Kasumi-1 (cell line): Measurements from ENCODE around the gene GJA4.
"Not testable (repeated sequence)": the region's sequence is repeated elsewhere in the genome, so short reads cannot be mapped to it uniquely, and the experiment has no call there.

Source experiments
- DNase-seq, 2 experiments: peaks; one replicate each; lab custom pipeline; 2025; lab: John Stamatoyannopoulos, UW

GJA4 gene

DNA sequence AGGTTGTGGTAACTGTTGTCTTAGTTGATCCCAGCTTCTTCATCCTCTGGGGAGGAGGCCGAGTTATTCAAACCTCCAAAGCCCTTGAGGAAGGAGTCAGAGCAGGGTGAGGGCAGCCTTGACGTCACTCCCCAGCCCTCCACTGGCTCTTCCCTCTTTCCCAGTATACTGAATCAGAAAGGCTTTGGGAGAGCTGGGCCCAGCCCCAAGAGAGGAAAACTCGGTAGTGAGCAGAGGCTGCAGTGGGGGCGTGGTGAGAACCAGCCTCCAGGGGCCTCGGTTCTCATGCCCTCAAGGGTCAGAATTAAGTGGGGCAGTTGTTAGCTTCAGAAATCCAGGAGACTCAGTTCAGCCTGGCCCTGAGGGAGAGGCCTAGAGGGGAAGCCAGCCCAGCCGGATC lies 1.8 kb upstream of the GJA4 start:
- DNase-seq: no peak

- no peak for DNase-seq
Observed at GRCh38 chr1:34792424-34792823, 375 bp upstream of the GJA4 start.

DNA sequence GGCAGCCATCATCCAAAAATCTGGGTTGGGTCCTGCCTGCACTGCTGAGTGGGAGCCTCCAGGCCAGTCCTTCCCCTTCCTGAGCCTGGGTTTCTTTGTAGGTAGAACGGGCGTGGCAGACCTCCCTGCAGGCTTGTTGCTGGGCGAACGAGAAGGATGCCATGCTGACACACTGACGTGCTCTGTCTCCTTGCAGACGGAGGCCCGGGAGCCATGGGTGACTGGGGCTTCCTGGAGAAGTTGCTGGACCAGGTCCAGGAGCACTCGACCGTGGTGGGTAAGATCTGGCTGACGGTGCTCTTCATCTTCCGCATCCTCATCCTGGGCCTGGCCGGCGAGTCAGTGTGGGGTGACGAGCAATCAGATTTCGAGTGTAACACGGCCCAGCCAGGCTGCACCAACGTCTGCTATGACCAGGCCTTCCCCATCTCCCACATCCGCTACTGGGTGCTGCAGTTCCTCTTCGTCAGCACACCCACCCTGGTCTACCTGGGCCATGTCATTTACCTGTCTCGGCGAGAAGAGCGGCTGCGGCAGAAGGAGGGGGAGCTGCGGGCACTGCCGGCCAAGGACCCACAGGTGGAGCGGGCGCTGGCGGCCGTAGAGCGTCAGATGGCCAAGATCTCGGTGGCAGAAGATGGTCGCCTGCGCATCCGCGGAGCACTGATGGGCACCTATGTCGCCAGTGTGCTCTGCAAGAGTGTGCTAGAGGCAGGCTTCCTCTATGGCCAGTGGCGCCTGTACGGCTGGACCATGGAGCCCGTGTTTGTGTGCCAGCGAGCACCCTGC lies 1.4 kb downstream of the GJA4 start:
- no peak for DNase-seq

DNA sequence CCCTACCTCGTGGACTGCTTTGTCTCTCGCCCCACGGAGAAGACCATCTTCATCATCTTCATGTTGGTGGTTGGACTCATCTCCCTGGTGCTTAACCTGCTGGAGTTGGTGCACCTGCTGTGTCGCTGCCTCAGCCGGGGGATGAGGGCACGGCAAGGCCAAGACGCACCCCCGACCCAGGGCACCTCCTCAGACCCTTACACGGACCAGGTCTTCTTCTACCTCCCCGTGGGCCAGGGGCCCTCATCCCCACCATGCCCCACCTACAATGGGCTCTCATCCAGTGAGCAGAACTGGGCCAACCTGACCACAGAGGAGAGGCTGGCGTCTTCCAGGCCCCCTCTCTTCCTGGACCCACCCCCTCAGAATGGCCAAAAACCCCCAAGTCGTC lies 2.0 kb downstream of the GJA4 start:
- no peak for DNase-seq

DNA sequence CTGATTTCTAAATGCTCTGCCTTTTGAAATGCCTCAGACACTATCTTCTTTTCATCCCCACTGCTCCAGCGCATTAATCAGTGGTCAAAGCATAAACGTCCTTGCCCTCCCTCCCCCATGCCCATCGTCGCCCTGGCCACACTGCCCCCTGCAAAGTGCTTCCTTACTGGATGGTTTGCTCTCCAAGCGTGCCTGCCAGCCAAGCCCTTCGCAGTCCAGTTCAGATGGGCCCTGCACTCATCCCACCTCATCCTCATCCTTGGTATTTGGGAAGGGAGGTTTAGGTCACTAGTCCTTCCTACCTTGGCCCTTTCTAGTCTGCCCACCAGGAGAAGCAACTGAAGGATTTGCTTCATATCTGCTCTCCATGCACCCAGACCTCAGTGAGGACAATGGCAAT lies 3.1 kb downstream of the GJA4 start:
- DNase-seq: no peak

- no peak for DNase-seq
Observed at GRCh38 chr1:34796990-34797389, 4.2 kb downstream of the GJA4 start.

DNA sequence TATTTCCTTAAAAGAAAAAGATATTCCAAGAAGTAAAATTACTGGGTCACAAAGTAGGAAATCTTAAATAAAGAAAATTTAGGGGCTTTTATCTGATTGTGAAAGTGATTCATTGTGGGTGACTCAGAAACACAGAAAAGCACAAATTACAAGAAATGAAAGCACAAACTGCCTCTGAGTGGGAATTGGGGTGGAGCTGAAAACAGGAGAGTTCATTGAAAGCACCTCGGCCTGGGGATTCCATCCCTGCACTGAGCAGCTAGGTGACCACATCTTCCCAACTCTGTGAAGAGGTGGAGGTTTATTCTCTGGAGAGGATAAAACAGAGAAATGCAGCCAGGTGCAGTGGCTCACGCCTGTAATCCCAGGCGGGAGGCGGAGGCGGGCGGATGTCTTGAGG lies 7.4 kb downstream of the GJA4 start:
- DNase-seq: no peak

- no peak for DNase-seq
Observed at GRCh38 chr1:34803770-34804169, 11.0 kb downstream of the GJA4 start.

DNA sequence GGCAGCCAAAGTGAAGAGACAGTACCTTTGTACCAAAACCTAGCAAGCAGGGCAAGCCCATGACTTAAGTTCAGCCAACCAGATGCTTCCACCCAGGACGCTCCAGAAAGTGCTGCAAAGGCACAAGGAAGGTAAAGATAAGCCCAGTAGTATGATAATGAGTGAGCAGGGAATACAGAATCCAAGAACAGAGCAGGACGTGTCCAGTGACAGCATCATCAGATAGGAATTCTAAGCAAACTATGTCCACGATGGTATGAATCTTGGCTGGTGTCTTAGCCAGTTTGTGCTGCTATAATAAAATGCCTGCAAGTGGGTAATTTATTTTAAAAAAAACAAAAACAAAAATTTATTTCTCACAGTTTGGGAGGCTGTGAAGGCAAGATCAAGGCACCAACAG lies 13.6 kb downstream of the GJA4 start:
- no peak for DNase-seq

DNA sequence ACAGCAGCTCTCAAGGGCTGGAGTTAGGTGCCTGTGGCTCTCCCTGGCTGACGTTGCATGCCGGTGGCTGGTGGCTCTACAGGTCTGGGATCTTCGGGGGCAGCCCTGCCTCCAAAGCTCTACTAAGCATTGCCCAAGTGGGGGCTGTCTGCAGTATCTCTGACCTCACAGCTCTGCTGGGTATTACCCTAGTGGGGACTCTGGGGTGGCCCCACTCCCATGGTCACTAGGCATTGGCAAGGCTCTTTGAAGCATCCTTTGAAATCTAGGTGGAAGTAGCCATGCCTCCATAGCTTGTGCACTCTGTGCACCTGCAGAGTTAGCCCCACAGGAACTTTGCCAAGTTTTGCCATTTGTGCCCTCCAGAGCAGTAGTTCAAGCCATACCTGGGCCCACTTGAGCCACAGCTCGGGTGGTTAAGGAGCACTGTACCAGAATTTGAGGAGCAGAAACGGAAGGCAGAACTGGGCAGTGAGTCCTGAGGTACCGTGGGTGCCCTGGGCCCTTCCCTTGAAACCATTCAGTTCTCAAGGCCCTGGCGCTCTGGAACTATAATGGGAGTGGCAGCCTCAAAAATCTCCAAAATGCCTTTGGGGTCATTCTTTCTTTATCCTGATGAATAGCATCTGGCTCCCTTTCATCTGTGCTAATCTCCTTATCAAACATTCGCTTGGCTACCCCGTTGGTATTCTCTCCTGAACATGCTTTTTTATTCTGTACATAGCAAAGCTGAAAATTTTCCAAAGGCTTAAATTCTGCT lies 15.4 kb downstream of the GJA4 start:
- DNase-seq: no peak

DNA sequence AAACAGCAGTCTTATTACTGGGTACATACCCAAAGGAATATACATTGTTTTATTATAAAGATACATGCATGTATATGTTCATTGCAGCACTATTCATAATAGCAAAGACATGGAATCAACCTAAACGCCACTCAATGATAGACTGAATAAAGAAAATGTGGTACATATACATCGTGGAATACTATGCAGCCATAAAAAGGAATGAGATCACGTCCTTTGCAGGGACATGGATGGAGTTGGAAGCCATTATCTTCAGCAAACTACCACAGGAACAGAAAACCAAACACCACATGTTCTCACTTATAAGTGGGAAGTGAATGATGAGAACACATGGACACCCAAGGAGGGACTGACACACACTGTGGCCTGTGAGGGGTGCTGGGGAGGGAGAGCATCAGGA lies 18.0 kb downstream of the GJA4 start:
- DNase-seq: not testable (repeated sequence)

DNA sequence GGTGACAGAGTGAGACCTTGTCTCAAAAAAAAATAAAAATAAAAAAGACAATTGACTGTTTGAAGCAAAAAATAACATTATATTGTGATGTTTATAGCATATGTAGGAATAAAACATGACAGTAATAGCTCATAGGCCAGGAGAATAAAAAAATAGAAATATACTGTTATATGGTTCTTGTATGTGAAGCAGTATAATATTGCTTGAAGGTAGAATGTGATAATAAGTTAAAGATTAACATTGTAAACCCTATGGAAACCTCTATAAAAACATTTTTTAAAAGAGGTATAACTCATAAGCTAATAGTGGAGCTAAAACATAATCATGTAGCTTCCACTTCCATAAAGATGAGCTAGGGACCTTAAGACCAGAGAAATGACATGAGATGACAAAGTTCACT lies 23.5 kb downstream of the GJA4 start:
- no peak for DNase-seq

DNA sequence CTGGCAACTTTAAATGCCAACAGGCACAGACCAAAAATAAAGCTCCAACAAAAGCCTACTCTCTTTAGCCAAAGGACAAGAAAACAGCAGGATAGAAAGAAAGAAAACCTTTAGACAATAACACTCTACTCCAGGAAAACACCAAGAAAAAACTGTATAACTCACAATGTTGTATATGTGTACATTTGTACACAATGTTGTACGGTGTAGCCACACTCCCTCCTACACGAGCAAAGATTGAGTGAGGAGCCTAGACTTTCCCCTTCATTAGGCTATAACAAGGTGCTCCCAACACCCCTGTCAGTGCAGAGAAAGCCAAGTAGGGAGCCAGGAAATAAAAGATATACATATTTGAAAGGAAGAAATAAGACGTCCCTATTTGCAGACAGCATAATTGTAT lies 24.0 kb downstream of the GJA4 start:
- DNase-seq: no peak

DNA sequence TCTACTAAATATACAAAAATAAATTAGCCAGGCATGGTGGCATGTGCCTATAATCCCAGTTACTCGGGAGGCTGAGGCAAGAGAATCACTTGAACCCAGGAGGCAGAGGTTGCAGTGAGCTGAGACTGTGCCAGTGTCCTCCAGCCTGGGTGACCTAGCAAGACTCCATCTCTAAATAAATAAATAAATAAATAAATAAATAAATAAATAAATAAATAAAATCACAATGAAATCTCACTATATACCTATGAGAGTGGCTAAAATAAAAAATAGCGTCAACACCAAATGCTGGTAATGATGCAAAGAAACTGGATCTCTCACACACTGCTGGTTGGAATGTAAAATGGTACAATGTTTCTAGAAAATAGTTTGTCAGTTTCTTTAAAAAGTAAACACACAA lies 26.1 kb downstream of the GJA4 start:
- DNase-seq: not testable (repeated sequence)

- no peak for DNase-seq
Observed at GRCh38 chr1:34822202-34822601, 29.4 kb downstream of the GJA4 start.

DNA sequence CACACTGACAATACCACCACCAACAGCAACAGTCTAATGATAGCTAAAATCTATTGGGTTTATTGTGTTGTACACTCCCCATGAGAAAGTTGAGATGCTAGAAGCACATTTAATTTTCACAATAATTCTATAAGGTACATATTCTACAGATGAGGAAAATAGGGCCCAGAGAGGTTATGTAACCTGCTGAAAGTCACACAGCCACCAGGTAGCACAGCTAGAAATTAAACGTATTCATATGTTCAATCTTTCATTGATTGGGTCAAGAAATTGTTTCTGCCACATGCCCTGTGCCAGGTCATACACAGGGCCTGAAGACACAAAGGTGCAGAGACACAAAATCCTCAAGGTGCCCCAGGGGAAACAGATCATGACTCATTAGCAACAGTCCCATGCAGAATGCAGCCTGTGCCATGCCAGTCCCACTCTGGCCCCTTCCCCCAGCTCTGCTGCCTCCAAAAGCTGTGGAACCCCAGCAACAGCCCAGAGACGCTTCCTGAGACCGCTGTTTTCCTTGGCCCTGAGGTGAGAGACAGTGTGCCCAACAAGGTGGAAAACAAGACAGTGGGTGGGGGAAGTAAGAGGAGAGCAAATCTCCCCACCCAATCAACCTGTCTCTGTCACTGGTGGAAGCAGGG lies 32.1 kb downstream of the GJA4 start:
- no peak for DNase-seq

- no peak for DNase-seq
Observed at GRCh38 chr1:34825455-34826091, 32.8 kb downstream of the GJA4 start.

- DNase-seq: no peak
Observed at GRCh38 chr1:34827341-34827941, 34.6 kb downstream of the GJA4 start.

DNA sequence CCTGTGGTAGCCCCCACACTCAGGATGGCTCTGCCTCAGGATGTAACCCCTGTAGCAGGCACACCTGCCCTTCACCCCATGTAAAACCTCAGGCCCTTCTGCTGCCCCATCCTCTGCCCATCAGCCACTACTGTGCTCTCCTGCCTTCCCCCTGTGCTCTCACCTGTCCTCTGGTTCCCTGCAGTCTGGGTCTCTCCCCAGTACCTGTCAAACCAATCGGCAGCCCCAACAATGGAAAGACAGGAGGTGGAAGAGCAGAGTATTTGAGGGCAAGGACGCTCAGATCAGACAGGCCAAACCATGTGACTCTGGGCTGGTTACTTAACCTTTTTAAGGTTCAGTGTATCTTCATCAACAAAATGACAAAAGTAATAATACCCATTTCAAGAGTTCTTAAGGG lies 35.8 kb downstream of the GJA4 start:
- DNase-seq: no peak

DNA sequence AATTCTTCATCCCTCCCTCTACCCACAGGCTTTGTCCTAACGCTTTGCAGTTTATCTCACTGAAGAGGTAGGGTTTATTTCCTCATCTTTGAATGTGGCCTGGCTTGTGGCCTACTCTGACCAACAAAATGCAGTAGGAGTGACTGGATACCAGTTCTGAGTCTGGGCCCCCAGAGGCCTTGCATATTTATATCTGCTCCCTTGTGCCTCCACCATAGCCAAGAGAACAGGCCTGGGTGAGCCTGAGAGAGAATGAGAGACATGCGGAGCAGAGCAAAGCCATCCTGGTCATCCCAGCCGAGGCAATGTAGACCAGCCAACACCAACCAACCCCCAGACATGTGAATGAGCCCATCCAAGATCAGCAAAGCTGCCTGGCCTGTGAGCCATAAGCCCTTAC lies 36.5 kb downstream of the GJA4 start:
- no peak for DNase-seq

GRCh38 chr1:34831721-34832246 lies 39.0 kb downstream of the GJA4 start:
- DNase-seq: no peak

- no peak for DNase-seq
Observed at GRCh38 chr1:34833711-34834110, 40.9 kb downstream of the GJA4 start.
